OCI-LY1 (cell line): ENCODE results near the gene UBR3.

Source experiments
- H2AFZ ChIP-seq: fragments of 200-600 bp; sonication (generic), shearing (Covaris generic); 2 replicates; pipeline ENCODE4 v1.6.0; 2014; ENCODE audit warnings: antibody characterized with exemption, mild to moderate bottlenecking, low read length
- H3F3A ChIP-seq: fragments of 200-600 bp; sonication (generic), shearing (Covaris generic); 2 replicates; pipeline ENCODE4 v1.6.0; 2014; ENCODE audit warnings: mild to moderate bottlenecking, antibody characterized with exemption, low read length, moderate library complexity; ENCODE audit not compliant: insufficient read depth
- H3K27ac ChIP-seq: fragments of 200-600 bp; sonication (generic); 2 replicates; pipeline ENCODE4 v1.5.1; 2014; ENCODE audit warnings: low read length, mixed run types, mild to moderate bottlenecking, low read depth; ENCODE audit not compliant: poor library complexity, severe bottlenecking
- H3K27me3 ChIP-seq: fragments of 200-600 bp; sonication (generic); 2 replicates; pipeline ENCODE4 v1.6.0; 2014; ENCODE audit warnings: antibody characterized with exemption, mild to moderate bottlenecking, low read length, moderate library complexity; ENCODE audit not compliant: insufficient read depth
- H3K36me3 ChIP-seq: fragments of 200-600 bp; sonication (generic); 2 replicates; pipeline ENCODE4 v1.6.1; 2014; ENCODE audit warnings: mild to moderate bottlenecking, antibody characterized with exemption, low read length, moderate library complexity, mixed read lengths; ENCODE audit not compliant: insufficient read depth
- H3K4me1 ChIP-seq: fragments of 200-600 bp; sonication (generic); 2 replicates; pipeline ENCODE4 v1.5.1; 2014; ENCODE audit warnings: mild to moderate bottlenecking, low read length, moderate library complexity; ENCODE audit not compliant: insufficient read depth, severe bottlenecking
- H3K4me2 ChIP-seq: fragments of 200-600 bp; sonication (generic), shearing (Covaris generic); 2 replicates; pipeline ENCODE4 v1.6.1; 2014; ENCODE audit warnings: low read length
- H3K4me3 ChIP-seq: fragments of 200-600 bp; sonication (generic); 2 replicates; pipeline ENCODE4 v1.5.1; 2014; ENCODE audit warnings: low read length, low read depth, mild to moderate bottlenecking, mixed read lengths; ENCODE audit not compliant: poor library complexity, severe bottlenecking
- H3K79me2 ChIP-seq: fragments of 200-600 bp; shearing (Covaris generic); 2 replicates; pipeline ENCODE4 v1.6.1; 2016; ENCODE audit warnings: mixed run types, low read length, mixed read lengths; ENCODE audit not compliant: insufficient read depth
- H3K9ac ChIP-seq: fragments of 200-600 bp; sonication (generic), shearing (Covaris generic); 2 replicates; pipeline ENCODE4 v1.6.1; 2014; ENCODE audit warnings: mild to moderate bottlenecking, low read length, mixed read lengths
- H3K9me2 ChIP-seq: fragments of 200-600 bp; sonication (generic), shearing (Covaris generic); 2 replicates; pipeline ENCODE4 v1.6.1; 2014; ENCODE audit warnings: low read depth, mild to moderate bottlenecking, low read length, mixed read lengths
- H3K9me3 ChIP-seq: fragments of 200-600 bp; shearing (Covaris generic); 2 replicates; pipeline ENCODE4 v1.6.1; 2014; ENCODE audit warnings: low read length, mixed read lengths
- H4K20me1 ChIP-seq: fragments of 200-600 bp; sonication (generic), shearing (Covaris generic); 2 replicates; pipeline ENCODE4 v1.6.0; 2016; ENCODE audit warnings: mild to moderate bottlenecking, low read length; ENCODE audit not compliant: insufficient read depth
- EZH2 ChIP-seq: fragments of 200-600 bp; sonication (generic), shearing (Covaris generic); IDR thresholded peaks from 2 replicates; pipeline ENCODE4 v1.8.0; 2017; ENCODE audit warnings: borderline replicate concordance, mixed run types, mild to moderate bottlenecking, antibody characterized with exemption, low read length, moderate library complexity, mixed read lengths
- TF ChIP-seq, protein P1 (sequence below): fragments of 200-600 bp; sonication (generic), shearing (Covaris generic); IDR thresholded peaks from 2 replicates; pipeline ENCODE4 v1.5.1; 2017; ENCODE audit warnings: mild to moderate bottlenecking, antibody characterized with exemption, low read length, moderate library complexity, mixed read lengths

The UBR3 gene

DNA sequence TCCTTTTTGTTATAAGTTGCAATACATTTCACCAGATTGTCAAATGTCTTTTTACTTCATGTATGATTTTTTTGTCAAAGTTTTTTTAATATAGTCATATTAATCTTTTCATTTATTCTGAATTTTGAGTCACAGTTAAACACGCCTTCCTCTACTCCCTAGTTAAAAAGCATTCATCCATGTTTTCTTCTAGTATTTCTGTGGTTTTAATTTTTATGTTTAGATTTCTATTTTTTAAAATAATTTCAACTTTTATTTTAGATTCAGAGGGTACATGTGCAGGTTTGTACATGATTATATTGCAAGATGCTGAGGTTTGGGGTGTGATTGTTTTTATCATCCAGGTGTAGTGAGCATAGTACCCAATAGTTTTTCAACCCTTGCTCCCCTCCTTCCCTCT, 204.0 kb downstream of the UBR3 start:
- no peak overlapping the region for H3K4me3 ChIP-seq
- no peaks in the 10 kb centered on the region for H3K79me2 ChIP-seq
- H3K4me2 ChIP-seq, result no peak overlapping the region
- no peaks in the 10 kb centered on the region for H3K9me3 ChIP-seq
- peaks cover 22% of the 10 kb centered on the region for H3K36me3 ChIP-seq
- H4K20me1 ChIP-seq, result no peaks in the 10 kb centered on the region
- no peaks in the 10 kb centered on the region for H3F3A ChIP-seq
- no peaks in the 10 kb centered on the region for H3K4me1 ChIP-seq
- no peaks in the 10 kb centered on the region for H3K27me3 ChIP-seq
- TF ChIP-seq, protein P1, sequence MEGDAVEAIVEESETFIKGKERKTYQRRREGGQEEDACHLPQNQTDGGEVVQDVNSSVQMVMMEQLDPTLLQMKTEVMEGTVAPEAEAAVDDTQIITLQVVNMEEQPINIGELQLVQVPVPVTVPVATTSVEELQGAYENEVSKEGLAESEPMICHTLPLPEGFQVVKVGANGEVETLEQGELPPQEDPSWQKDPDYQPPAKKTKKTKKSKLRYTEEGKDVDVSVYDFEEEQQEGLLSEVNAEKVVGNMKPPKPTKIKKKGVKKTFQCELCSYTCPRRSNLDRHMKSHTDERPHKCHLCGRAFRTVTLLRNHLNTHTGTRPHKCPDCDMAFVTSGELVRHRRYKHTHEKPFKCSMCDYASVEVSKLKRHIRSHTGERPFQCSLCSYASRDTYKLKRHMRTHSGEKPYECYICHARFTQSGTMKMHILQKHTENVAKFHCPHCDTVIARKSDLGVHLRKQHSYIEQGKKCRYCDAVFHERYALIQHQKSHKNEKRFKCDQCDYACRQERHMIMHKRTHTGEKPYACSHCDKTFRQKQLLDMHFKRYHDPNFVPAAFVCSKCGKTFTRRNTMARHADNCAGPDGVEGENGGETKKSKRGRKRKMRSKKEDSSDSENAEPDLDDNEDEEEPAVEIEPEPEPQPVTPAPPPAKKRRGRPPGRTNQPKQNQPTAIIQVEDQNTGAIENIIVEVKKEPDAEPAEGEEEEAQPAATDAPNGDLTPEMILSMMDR, result no peak
- no peak for TF ChIP-seq EZH2
- H3K9me2 ChIP-seq, result no peaks in the 10 kb centered on the region
- no peak overlapping the region for H3K9ac ChIP-seq
- no peak overlapping the region for H3K27ac ChIP-seq
- no peak overlapping the region for H2AFZ ChIP-seq

DNA sequence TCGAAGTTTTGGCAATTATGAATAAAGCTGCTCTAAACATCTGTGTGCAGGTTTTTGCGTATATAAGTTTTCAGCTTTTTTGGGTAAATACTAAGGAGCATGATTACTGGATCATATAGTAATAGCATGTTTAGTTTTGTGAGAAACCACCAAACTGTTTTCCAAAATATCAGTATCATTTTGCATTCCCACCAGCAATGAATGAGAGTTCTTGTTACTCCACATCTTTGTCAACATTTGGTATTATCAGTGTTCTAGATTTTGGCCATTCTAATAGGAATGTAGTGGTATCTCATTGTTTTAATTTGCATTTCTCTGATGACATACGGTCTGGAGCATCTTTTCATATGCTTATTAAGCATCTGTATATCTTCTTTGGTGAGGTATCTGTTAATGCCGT, 207.3 kb downstream of the UBR3 start:
- no peak overlapping the region for H3K9ac ChIP-seq
- no peak overlapping the region for H3K4me3 ChIP-seq
- no peaks in the 10 kb centered on the region for H3K9me2 ChIP-seq
- no peaks in the 10 kb centered on the region for H3K9me3 ChIP-seq
- H3K36me3 ChIP-seq, result peaks cover 17% of the 10 kb centered on the region
- no peaks in the 10 kb centered on the region for H3K27me3 ChIP-seq
- H3K27ac ChIP-seq, result no peak overlapping the region
- H2AFZ ChIP-seq, result no peak overlapping the region
- H3K4me1 ChIP-seq, result no peaks in the 10 kb centered on the region
- no peaks in the 10 kb centered on the region for H3K79me2 ChIP-seq
- H3F3A ChIP-seq, result no peaks in the 10 kb centered on the region
- H4K20me1 ChIP-seq, result no peaks in the 10 kb centered on the region
- H3K4me2 ChIP-seq, result no peak overlapping the region
- TF ChIP-seq, protein P1, result no peak
- no peak for TF ChIP-seq EZH2

DNA sequence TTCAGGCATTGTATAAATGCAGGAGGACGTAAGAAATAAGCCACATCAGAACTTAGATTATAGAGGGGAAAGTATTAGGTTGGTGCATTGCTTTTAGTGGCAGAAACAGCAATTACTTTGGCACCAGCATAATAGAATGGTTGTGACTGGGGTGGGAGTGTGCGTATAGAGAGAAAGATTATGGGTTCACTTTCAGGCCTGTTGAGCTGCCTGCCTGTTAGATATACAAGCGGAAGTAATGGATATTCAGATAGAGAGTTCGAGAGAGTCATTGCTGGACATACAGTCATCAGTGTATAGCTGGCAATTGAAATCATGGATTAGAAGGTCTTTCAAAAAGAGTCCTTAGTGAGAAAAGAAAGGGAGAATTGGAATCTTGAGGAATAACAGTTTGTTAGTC, 211.5 kb downstream of the UBR3 start:
- H3K9me2 ChIP-seq, result no peaks in the 10 kb centered on the region
- H3K9ac ChIP-seq, result no peak overlapping the region
- H3K9me3 ChIP-seq, result no peaks in the 10 kb centered on the region
- no peaks in the 10 kb centered on the region for H4K20me1 ChIP-seq
- H2AFZ ChIP-seq, result no peak overlapping the region
- H3K4me2 ChIP-seq, result no peak overlapping the region
- no peaks in the 10 kb centered on the region for H3K27me3 ChIP-seq
- H3K4me1 ChIP-seq, result no peaks in the 10 kb centered on the region
- no peaks in the 10 kb centered on the region for H3K79me2 ChIP-seq
- H3K4me3 ChIP-seq, result no peak overlapping the region
- peaks cover 7% of the 10 kb centered on the region; the same call in 1 of the 2 replicates for H3K36me3 ChIP-seq
- TF ChIP-seq, protein P1, result no peak
- TF ChIP-seq EZH2, result no peak
- no peaks in the 10 kb centered on the region for H3F3A ChIP-seq
- no peak overlapping the region for H3K27ac ChIP-seq
